Measurements from ENCODE around the gene SPR.

Gene SPR

DNA sequence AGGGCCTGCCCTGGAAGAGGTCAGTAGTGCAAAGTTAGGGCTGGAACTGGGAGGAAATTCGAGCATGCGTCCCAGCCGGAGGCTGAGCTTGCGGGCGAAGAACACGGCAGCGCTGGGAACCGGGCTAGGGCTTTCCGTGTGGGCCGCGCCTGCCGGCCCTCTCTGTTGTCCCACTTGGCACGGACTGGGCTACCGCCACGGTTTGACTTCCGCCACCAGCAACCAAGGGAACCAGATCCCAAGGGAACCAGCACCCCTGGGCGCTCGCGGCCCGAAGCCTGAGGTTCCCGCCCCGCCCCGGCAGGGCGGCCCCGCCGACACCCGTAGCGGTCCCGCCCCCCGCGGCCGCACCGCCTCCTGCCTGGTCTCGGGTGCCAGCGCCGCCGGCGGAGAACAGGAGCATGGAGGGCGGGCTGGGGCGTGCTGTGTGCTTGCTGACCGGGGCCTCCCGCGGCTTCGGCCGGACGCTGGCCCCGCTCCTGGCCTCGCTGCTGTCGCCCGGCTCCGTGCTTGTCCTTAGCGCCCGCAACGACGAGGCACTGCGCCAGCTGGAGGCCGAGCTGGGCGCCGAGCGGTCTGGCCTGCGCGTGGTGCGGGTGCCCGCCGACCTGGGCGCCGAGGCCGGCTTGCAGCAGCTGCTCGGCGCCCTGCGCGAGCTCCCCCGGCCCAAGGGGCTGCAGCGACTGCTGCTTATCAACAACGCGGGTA is at the start of gene SPR:
Gene SPR (plus strand): TSS at position 377 of the 708 bp plus-strand sequence. CDS start 25 bp downstream, at position 402.
- TF ChIP-seq ZFX (IDR thresholded peaks at IDR 0.05) = peak; percentile 65
- TF ChIP-seq, protein P1, sequence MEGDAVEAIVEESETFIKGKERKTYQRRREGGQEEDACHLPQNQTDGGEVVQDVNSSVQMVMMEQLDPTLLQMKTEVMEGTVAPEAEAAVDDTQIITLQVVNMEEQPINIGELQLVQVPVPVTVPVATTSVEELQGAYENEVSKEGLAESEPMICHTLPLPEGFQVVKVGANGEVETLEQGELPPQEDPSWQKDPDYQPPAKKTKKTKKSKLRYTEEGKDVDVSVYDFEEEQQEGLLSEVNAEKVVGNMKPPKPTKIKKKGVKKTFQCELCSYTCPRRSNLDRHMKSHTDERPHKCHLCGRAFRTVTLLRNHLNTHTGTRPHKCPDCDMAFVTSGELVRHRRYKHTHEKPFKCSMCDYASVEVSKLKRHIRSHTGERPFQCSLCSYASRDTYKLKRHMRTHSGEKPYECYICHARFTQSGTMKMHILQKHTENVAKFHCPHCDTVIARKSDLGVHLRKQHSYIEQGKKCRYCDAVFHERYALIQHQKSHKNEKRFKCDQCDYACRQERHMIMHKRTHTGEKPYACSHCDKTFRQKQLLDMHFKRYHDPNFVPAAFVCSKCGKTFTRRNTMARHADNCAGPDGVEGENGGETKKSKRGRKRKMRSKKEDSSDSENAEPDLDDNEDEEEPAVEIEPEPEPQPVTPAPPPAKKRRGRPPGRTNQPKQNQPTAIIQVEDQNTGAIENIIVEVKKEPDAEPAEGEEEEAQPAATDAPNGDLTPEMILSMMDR (conservative IDR thresholded peaks at IDR 0.05) = no peak

DNA sequence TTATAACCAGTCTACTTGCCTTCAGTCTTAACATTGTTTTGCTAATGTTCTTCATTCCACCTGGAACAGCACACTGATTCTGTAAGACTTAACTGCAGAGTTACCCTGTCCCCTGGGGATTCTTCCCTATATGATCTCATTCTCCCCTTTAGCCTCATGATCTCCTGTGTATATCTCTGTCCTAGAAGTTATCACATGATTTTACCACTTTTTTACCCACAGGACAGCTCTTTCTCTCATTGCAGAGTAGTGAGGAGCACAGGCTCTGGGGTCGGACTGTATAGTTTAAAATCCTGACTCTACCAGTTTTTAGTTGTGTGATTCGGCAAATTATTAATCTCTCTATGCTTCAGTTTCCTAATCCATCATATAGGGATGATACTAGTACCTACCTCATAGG is 47.1 kb upstream of the SPR start:
- no peak for TF ChIP-seq ZFX (IDR thresholded peaks at IDR 0.05)
- TF ChIP-seq, protein P1 (conservative IDR thresholded peaks at IDR 0.05) = no peak
- no peak overlapping the region for H3K27ac ChIP-seq

More for the DNA sequence above, at the start of gene SPR:
- peak within 1 kb of the TSS; percentile 96 for H3K27ac ChIP-seq

DNA sequence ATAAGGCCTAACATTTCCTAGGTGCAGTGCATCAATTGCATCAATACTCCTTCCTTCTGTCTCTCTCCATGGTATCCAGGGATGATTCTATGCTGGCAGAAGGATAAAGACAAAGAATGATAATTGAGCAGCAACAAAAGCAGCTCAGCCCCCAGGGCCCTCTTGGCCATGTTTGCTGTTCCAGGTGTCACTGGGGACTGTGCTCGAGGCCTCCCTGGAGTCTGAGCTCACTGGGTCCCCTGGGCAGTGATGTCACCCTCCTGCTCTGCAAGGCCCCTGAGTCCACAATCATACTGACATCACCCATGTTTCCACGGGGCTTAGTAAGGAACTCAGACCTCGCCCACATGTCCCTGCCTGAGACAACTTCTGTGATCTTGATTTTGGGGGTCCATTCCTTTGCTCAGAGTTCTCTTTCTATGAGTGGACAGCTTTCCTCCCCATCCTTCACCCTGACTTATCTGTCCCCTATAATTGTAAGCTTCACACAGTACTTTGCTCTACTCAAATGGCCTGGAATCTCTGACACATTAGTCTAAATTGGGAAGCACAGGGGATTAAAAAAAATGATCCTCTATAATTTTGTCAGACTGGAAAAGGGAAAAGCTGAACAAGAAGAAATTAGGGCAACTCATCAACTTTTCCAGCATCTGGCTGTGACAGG is 45.6 kb upstream of the SPR start:
- no peak overlapping the region for H3K27ac ChIP-seq
- TF ChIP-seq, protein P1 (conservative IDR thresholded peaks at IDR 0.05) = no peak
- no peak for TF ChIP-seq ZFX (IDR thresholded peaks at IDR 0.05)

DNA sequence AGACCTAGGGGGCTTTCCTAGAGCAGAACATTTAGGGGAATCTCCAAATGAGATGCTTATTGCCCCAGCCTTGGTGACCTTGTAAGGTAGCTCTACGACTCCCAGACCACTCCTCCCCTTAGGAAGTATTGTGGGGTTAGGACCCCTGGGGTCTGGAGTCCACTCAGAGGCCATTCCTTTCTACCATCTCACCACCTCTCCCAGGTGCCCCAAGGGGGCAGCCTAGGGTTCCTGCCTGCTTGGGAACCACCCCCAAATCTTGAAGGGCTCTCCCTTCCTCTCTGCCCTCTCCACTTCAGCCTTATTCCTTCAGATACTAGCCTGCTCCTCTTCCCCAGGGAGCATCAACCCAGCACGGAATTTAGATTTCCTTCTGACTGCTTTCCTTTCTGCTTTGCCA is 43.9 kb upstream of the SPR start:
- TF ChIP-seq ZFX (IDR thresholded peaks at IDR 0.05) = no peak
- TF ChIP-seq, protein P1 (conservative IDR thresholded peaks at IDR 0.05) = no peak
- H3K27ac ChIP-seq = no peak overlapping the region

DNA sequence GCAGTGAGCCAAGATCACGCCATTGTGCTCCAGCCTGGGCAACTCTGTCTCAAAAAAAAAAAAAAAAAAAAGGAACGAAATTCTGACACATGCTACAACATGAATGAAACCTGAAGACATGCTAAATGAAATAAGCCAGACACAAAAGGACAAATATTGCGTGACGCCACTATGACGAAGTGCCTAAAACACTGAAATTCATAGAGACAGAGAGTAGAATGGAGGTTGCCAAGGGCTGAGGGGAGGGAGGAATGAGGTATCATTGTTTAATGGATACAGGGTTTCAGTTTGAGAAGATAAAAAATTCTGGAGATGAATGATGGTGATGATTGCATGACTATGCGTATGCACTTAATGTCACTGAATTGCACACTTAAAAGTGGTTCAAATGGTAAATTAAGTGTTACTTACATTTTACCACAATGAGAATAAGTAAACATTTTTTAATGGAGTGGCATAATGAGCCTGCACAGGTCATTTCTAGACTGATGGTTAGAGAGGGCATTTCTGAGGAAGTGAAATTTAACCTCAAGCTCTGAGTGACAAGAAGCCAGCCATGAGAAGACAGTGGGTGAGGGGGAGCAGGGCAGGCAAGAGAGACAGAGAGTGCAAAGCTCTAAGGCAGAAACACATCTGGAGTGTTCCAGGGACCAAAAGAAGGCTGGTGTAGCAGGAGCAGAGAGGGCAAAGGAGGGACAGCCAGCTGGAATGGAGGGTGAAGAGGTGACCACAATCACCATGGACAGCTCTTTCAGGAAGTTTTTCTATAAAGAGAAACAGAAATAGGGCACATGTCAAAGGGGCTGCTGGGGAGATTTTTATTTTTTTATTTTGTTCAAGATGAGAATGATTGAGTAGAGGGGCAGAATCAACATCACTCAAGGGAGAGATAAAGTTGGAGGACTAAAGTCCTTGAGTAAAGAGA is 40.8 kb upstream of the SPR start:
- TF ChIP-seq, protein P1 (conservative IDR thresholded peaks at IDR 0.05) = no peak
- no peak overlapping the region for H3K27ac ChIP-seq

DNA sequence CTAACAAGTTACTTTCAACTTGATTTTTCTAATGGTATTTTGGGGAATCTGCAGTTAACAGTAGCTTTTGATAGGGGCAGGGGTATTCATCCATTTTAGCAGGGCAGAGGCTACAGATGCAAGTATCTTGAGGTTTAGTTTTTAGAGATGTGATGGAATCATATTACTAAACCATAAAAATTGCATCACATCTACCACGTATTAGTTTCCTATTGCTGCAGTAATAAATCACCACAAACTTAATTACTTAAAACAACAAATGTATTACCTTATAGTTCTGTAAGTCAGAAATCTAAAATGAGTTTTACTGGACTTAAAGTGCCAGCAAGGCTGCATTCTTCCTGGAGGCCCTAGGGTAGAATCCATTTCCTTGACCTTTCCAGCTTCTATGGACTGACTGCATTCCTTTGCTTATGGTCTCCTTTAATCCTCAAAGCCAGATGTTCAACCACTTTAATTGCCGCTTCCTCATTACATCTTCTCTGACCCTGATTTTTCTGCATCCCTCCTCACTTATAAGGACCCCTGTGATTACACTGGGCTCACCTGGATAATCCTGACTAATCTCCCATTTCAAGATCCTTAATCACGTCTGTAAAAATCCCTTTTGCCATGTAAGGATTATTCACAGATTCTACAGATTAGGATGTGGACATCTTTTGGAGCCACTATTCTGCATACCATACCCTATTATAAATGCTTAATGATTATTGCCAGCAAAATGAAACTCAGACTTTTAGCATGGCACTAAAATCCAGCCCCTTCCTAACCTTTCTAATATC is 39.5 kb upstream of the SPR start:
- no peak for TF ChIP-seq ZFX (IDR thresholded peaks at IDR 0.05)
- TF ChIP-seq, protein P1 (conservative IDR thresholded peaks at IDR 0.05) = no peak
- H3K27ac ChIP-seq = no peak overlapping the region
